Endothelial cell of umbilical vein (primary cell): Measurements from ENCODE around the gene UCP3.

Experiments
- CTCF ChIP-seq, 2 donors: IDR thresholded peaks; 1 replicate in 1 of 2; 2 replicates in 1 of 2; pipeline ENCODE4 v1.5.1; 2011; ENCODE audit warnings: low read length in 2 of 2, mild to moderate bottlenecking in 2 of 2, moderate library complexity in 2 of 2, control low read depth in 1 of 2, inconsistent platforms in 1 of 2, low read depth in 1 of 2; ENCODE audit not compliant: insufficient read depth in 1 of 2; ENCODE audit errors: extremely low read depth in 1 of 2
- EZH2 ChIP-seq: IDR thresholded peaks from 2 replicates; pipeline ENCODE4 v1.6.1; 2012; ENCODE audit warnings: borderline replicate concordance, low read depth, mild to moderate bottlenecking, moderate library complexity, low read length, inconsistent platforms; ENCODE audit not compliant: severe bottlenecking
- FOS ChIP-seq: IDR thresholded peaks from 2 replicates; pipeline ENCODE4 v1.6.1; 2011; ENCODE audit warnings: mild to moderate bottlenecking, low read length, moderate library complexity, borderline replicate concordance; ENCODE audit not compliant: insufficient read depth
- GATA2 ChIP-seq: IDR thresholded peaks from 2 replicates; pipeline ENCODE4 v1.7.0; 2011; ENCODE audit warnings: low read depth, mild to moderate bottlenecking, moderate library complexity, mixed read lengths, low read length; ENCODE audit not compliant: insufficient read length, insufficient read depth
- MYC ChIP-seq: IDR thresholded peaks from one replicate; pipeline ENCODE4 v1.6.1; 2011; ENCODE audit warnings: mild to moderate bottlenecking, low read depth, low read length
- POLR2A ChIP-seq: IDR thresholded peaks from 2 replicates; pipeline ENCODE4 v1.6.1; 2012; ENCODE audit warnings: low read depth, mild to moderate bottlenecking, control low read depth, low read length
- POLR2AphosphoS5 ChIP-seq: IDR thresholded peaks from 2 replicates; pipeline ENCODE4 v1.6.1; 2012; ENCODE audit warnings: low read depth, mild to moderate bottlenecking, control low read depth, low read length, moderate library complexity; ENCODE audit not compliant: insufficient read depth
- TF ChIP-seq, protein P1 (sequence below): IDR thresholded peaks from 2 replicates; pipeline ENCODE4 v1.6.1; 2011; ENCODE audit not compliant: insufficient read depth, insufficient read length

GRCh38 chr11:74012074-74012809 is 3.4 kb upstream of the UCP3 start:
- TF ChIP-seq CTCF (IDR thresholded peaks at IDR 0.05; ENCODE audit: extremely low read depth in 1 of 2, insufficient read depth in 1 of 2, low read depth in 1 of 2, low read length in 2 of 2) (no peak), POLR2AphosphoS5 (no peak), EZH2 (no peak), POLR2A (no peak), GATA2 (no peak), MYC (no peak), FOS (no peak)
- TF ChIP-seq, protein P1, sequence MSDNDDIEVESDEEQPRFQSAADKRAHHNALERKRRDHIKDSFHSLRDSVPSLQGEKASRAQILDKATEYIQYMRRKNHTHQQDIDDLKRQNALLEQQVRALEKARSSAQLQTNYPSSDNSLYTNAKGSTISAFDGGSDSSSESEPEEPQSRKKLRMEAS = no peak
